KMS-11 (cell line): Measurements from ENCODE around the gene NIPBL.

Experiments used
- H2AFZ ChIP-seq: fragments of 200-600 bp; sonication (generic); 2 replicates; pipeline ENCODE4 v1.6.1; 2016; ENCODE audit warnings: antibody characterized with exemption, mixed run types, low read depth
- H3K27ac ChIP-seq: fragments of 200-600 bp; sonication (generic); 2 replicates; pipeline ENCODE4 v1.6.1; 2016; ENCODE audit warnings: mild to moderate bottlenecking, mixed run types
- H3K27me3 ChIP-seq: fragments of 200-600 bp; sonication (generic); 2 replicates; pipeline ENCODE4 v1.6.1; 2017; ENCODE audit warnings: mild to moderate bottlenecking, low read depth, mixed run types, moderate library complexity; ENCODE audit not compliant: insufficient read depth
- H3K36me3 ChIP-seq: fragments of 200-600 bp; sonication (generic); 2 replicates; pipeline ENCODE4 v1.6.1; 2017; ENCODE audit warnings: mild to moderate bottlenecking, mixed run types; ENCODE audit not compliant: insufficient read depth
- H3K4me1 ChIP-seq: fragments of 200-600 bp; sonication (generic); 2 replicates; pipeline ENCODE4 v1.6.1; 2016; ENCODE audit warnings: mild to moderate bottlenecking, low read depth, mixed run types; ENCODE audit not compliant: poor library complexity, severe bottlenecking
- H3K4me2 ChIP-seq: fragments of 200-600 bp; sonication (generic); 2 replicates; pipeline ENCODE4 v1.7.0; 2016; ENCODE audit warnings: mild to moderate bottlenecking, mixed run types
- H3K4me3 ChIP-seq: fragments of 200-600 bp; sonication (generic); IDR thresholded peaks from 2 replicates; pipeline ENCODE4 v1.6.1; 2017; ENCODE audit warnings: low read depth, low read length, mixed read lengths; ENCODE audit not compliant: insufficient read depth
- H3K79me2 ChIP-seq: fragments of 200-600 bp; sonication (generic); 2 replicates; pipeline ENCODE4 v1.6.1; 2016; ENCODE audit warnings: low read depth, mixed run types; ENCODE audit not compliant: insufficient read depth
- H3K9ac ChIP-seq: fragments of 200-600 bp; sonication (generic); 2 replicates; pipeline ENCODE4 v1.6.1; 2016; ENCODE audit warnings: mild to moderate bottlenecking, mixed run types
- H4K20me1 ChIP-seq: fragments of 200-600 bp; sonication (generic); 2 replicates; pipeline ENCODE4 v1.6.1; 2016; ENCODE audit warnings: mild to moderate bottlenecking, mixed run types; ENCODE audit not compliant: insufficient read depth
- CTCF ChIP-seq: fragments of 200-600 bp; sonication (generic); conservative IDR thresholded peaks from 2 replicates; pipeline ENCODE4 v1.6.1; 2017; ENCODE audit warnings: low read depth, mild to moderate bottlenecking, antibody characterized with exemption, low read length, moderate library complexity, mixed read lengths

Gene NIPBL

GRCh38 chr5:36949593-36949992, 73.0 kb downstream of the NIPBL start:
- Histone ChIP-seq H4K20me1 (peaks cover 11% of the 10 kb centered on the region), H3K27me3 (no peaks in the 10 kb centered on the region), H2AFZ (no peak overlapping the region), H3K9ac (no peak overlapping the region), H3K4me2 (no peak overlapping the region), H3K36me3 (no peaks in the 10 kb centered on the region), H3K4me1 (peaks cover 22% of the 10 kb centered on the region), H3K27ac (no peak overlapping the region), H3K79me2 (peaks cover 25% of the 10 kb centered on the region; the same call in 1 of the 2 replicates), H3K4me3 (no peak overlapping the region)
- TF ChIP-seq CTCF = no peak

GRCh38 chr5:36950586-36951457, 74.3 kb downstream of the NIPBL start:
- no peak for TF ChIP-seq CTCF
- Histone ChIP-seq H4K20me1 (no peaks in the 10 kb centered on the region), H3K4me1 (peaks cover 20% of the 10 kb centered on the region), H3K36me3 (no peaks in the 10 kb centered on the region), H3K4me2 (no peak overlapping the region), H3K27ac (no peak overlapping the region), H2AFZ (no peak overlapping the region), H3K9ac (no peak overlapping the region), H3K79me2 (peaks cover 17% of the 10 kb centered on the region; the same call in 1 of the 2 replicates), H3K27me3 (no peaks in the 10 kb centered on the region), H3K4me3 (no peak overlapping the region)

GRCh38 chr5:36953043-36953442, 76.5 kb downstream of the NIPBL start:
- Histone ChIP-seq H2AFZ (no peak overlapping the region), H3K79me2 (peaks cover 17% of the 10 kb centered on the region; the same call in 1 of the 2 replicates), H3K4me3 (no peak overlapping the region), H3K27me3 (no peaks in the 10 kb centered on the region), H3K9ac (no peak overlapping the region), H4K20me1 (no peaks in the 10 kb centered on the region), H3K27ac (no peak overlapping the region), H3K4me2 (no peak overlapping the region), H3K4me1 (peaks cover 15% of the 10 kb centered on the region), H3K36me3 (no peaks in the 10 kb centered on the region)
- TF ChIP-seq CTCF = no peak

GRCh38 chr5:36957953-36958537, 81.5 kb downstream of the NIPBL start:
- H3K4me2 ChIP-seq = no peak overlapping the region
- no peak overlapping the region for H2AFZ ChIP-seq
- H3K9ac ChIP-seq = no peak overlapping the region
- no peaks in the 10 kb centered on the region for H3K4me1 ChIP-seq
- H3K27ac ChIP-seq = no peak overlapping the region
- H4K20me1 ChIP-seq = no peaks in the 10 kb centered on the region
- H3K27me3 ChIP-seq = no peaks in the 10 kb centered on the region
- TF ChIP-seq CTCF = no peak
- no peaks in the 10 kb centered on the region; the same call in 1 of the 2 replicates for H3K79me2 ChIP-seq
- H3K4me3 ChIP-seq = no peak overlapping the region
- no peaks in the 10 kb centered on the region; the same call in 1 of the 2 replicates for H3K36me3 ChIP-seq
